T-helper 2 cell treated with Interferon-gamma antibody and Interleukin-4, amounts not matched to agents 5 μg/mL and 100 μg/mL, for 36 hours (primary cell): Measurements from ENCODE around the gene CFAP53.
"Not testable (repeated sequence)": the region's sequence is repeated elsewhere in the genome, so short reads cannot be mapped to it uniquely, and the experiment has no call there.

Experiments
- DNase-seq: peaks from one replicate; pipeline ENCODE4 v3.0.0; 2021; ENCODE audit warnings: low spot score
- H3K27ac Mint-ChIP-seq: one replicate; pipeline ENCODE4 v1.8.0; 2021; ENCODE audit warnings: mild to moderate bottlenecking, mixed read lengths
- H3K27me3 Mint-ChIP-seq: one replicate; pipeline ENCODE4 v1.8.0; 2021; ENCODE audit warnings: low read depth, mixed read lengths
- H3K36me3 Mint-ChIP-seq: one replicate; pipeline ENCODE4 v1.8.0; 2021; ENCODE audit warnings: low read depth, mixed read lengths
- H3K4me1 Mint-ChIP-seq: one replicate; pipeline ENCODE4 v1.8.0; 2021; ENCODE audit warnings: low read depth, mixed read lengths
- H3K4me3 Mint-ChIP-seq: one replicate; pipeline ENCODE4 v1.8.0; 2022; ENCODE audit warnings: mild to moderate bottlenecking, moderate library complexity, mixed read lengths
- H3K9me3 Mint-ChIP-seq: one replicate; pipeline ENCODE4 v1.8.0; 2021; ENCODE audit warnings: mixed read lengths

Gene CFAP53

GRCh38 chr18:50273203-50274043 is 7.1 kb upstream of the CFAP53 start:
- Mint-ChIP-seq H3K27me3 (no peaks in the 10 kb centered on the region), H3K4me3 (no peak overlapping the region), H3K36me3 (peaks cover 66% of the 10 kb centered on the region), H3K27ac (no peak overlapping the region), H3K4me1 (peaks cover 4% of the 10 kb centered on the region), H3K9me3 (no peaks in the 10 kb centered on the region)
- DNase-seq, result no peak

DNA sequence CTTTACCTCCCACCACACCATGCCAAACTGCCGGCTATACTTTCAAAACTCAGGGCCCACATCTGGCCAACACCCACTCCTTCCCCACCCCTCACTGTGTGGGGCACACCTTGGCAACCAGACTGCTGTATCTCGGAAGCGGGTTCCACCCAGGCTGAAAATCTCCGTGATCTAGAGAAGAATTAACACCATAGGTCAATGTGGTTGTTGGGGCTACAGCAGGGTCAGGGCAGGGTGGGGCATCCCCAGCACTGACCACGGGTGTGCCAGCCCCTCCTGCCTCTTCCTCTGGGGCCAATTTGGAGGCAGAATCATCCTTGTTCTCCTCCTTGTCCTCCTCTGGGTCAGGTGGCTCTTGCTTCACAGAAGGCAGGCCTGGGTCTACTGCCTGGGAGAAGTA is 6.3 kb upstream of the CFAP53 start:
- no peak overlapping the region for H3K4me3 Mint-ChIP-seq
- H3K4me1 Mint-ChIP-seq, result peaks cover 3% of the 10 kb centered on the region
- no peaks in the 10 kb centered on the region for H3K9me3 Mint-ChIP-seq
- no peak overlapping the region for H3K27ac Mint-ChIP-seq
- H3K27me3 Mint-ChIP-seq, result no peaks in the 10 kb centered on the region
- no peak for DNase-seq
- H3K36me3 Mint-ChIP-seq, result peaks cover 63% of the 10 kb centered on the region

DNA sequence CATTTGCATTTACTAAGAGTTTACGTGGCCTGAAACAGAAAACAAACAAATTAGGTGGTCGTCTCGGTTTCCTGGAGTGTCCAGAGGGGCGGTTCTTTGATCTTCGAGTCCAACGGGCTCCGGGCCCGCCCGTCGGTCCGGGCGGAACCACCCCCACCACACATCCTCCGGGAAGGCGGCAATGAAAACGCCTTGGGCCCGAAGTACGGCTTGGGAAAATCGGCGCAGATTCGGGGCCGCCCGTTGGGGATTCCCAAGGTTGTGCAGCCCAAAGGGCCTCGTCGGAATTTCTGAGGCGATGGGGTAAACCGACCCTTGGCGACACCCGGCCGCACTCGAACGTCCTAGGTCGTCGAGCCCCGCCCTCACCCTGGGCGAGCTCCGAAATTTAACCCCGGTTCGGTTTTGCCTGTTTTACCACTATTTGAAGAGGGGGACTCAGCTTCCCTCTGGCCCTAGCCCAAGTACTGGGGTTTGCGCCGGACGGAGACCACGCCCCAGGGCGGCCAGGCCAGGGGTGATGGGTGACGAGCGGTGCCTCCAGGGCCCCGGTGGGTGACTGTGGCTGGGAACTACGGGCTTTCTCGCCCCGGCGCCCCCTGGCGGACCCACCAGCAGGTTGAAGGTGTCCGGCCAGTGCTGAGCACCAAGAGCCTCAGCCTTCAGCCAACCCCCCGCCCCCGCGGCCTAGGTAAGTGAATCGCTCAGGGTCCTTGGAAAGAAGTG is 1.9 kb upstream of the CFAP53 start:
- H3K27ac Mint-ChIP-seq, result peak overlapping the region; percentile 56

DNA sequence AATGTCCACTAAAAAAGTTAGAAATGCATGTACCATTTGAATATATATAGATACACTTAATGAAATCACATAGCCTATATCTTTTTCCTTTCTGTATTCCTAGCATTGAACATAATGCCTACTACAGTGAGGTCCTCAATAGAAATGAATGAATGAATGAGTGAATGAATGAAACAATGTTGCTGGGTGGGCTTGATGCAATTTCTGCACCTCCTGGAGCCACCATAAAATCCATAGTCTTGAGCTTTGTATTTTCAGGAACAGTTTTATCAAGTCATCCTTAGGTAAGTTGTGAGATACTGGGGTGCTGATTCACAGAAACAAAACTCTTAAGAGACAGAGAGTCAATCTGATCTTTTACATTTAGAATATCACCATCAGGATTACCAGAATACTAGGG is 3.3 kb downstream of the CFAP53 start:
- Mint-ChIP-seq H3K36me3 (peaks cover 3% of the 10 kb centered on the region), H3K4me1 (peaks cover 13% of the 10 kb centered on the region), H3K4me3 (no peak overlapping the region), H3K27me3 (peaks cover 13% of the 10 kb centered on the region), H3K9me3 (no peaks in the 10 kb centered on the region), H3K27ac (no peak overlapping the region)
- no peak for DNase-seq

More for the DNA sequence above, 1.9 kb upstream of the CFAP53 start:
- Mint-ChIP-seq H3K4me1 (peaks cover 15% of the 10 kb centered on the region), H3K4me3 (peak overlapping the region; percentile 71), H3K36me3 (peaks cover 33% of the 10 kb centered on the region), H3K9me3 (no peaks in the 10 kb centered on the region), H3K27me3 (peaks cover 4% of the 10 kb centered on the region)
- peak; percentile 78 for DNase-seq

GRCh38 chr18:50250935-50251334 is 15.4 kb downstream of the CFAP53 start:
- Mint-ChIP-seq H3K27me3 (peaks cover 10% of the 10 kb centered on the region), H3K4me3 (no peak overlapping the region), H3K9me3 (no peaks in the 10 kb centered on the region), H3K27ac (no peak overlapping the region), H3K36me3 (no peaks in the 10 kb centered on the region), H3K4me1 (peaks cover 8% of the 10 kb centered on the region)
- no peak for DNase-seq

DNA sequence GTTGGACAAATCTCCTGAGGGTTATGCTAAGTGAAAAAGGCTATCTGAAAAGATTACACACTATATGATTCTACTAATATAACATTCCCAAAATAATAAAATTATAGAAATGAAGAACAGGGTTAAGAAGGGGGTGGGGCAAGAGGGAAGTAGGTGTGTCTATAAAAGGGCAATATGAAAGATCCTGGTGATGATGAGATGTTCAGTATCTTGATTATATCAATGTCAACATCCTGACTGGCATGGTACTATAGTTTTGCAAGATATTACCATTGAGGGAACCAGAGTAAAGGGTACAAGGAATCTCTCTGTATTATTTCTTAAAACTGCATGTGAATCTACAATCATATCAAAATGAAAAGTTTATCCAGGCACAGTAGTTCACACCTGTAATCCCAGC is 16.7 kb downstream of the CFAP53 start:
- Mint-ChIP-seq H3K27me3 (peaks cover 8% of the 10 kb centered on the region), H3K9me3 (no peaks in the 10 kb centered on the region), H3K36me3 (no peaks in the 10 kb centered on the region), H3K4me1 (peaks cover 8% of the 10 kb centered on the region), H3K27ac (no peak overlapping the region), H3K4me3 (no peak overlapping the region)
- no peak for DNase-seq

DNA sequence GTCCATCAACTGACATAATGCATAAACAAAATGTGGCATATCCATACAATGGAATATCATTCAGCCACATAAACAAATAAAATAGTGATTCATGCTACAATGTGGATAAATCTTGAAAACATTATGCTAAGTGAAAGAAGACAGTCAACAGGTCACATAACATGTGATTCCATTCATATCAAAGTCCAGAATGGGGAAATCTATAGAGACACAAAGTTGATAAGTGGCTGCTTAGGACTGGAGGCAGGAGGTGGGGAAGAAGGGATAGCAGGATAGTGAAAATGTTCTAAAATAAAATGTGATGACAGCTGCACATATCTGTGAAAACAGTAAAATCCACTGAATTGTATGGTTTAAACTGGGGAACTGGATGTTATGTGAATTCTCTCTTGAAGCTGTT is 18.7 kb downstream of the CFAP53 start:
- Mint-ChIP-seq H3K27ac (no peak overlapping the region), H3K9me3 (peaks cover 5% of the 10 kb centered on the region), H3K4me3 (no peak overlapping the region), H3K36me3 (no peaks in the 10 kb centered on the region), H3K4me1 (peaks cover 8% of the 10 kb centered on the region), H3K27me3 (peaks cover 8% of the 10 kb centered on the region)
- no peak for DNase-seq

- peaks cover 17% of the 10 kb centered on the region for H3K9me3 Mint-ChIP-seq
- not testable (repeated sequence) for H3K27me3 Mint-ChIP-seq, H3K27ac Mint-ChIP-seq, DNase-seq, H3K4me3 Mint-ChIP-seq, H3K4me1 Mint-ChIP-seq, H3K36me3 Mint-ChIP-seq
Observed at GRCh38 chr18:50241768-50242167, 24.5 kb downstream of the CFAP53 start.

GRCh38 chr18:50240080-50240563 is 26.2 kb downstream of the CFAP53 start:
- H3K36me3 Mint-ChIP-seq, result peaks cover 5% of the 10 kb centered on the region
- peaks cover 7% of the 10 kb centered on the region for H3K4me1 Mint-ChIP-seq
- peaks cover 17% of the 10 kb centered on the region for H3K9me3 Mint-ChIP-seq
- H3K4me3 Mint-ChIP-seq, result no peak overlapping the region
- no peak for DNase-seq
- H3K27ac Mint-ChIP-seq, result peak overlapping the region; percentile 34
- no peaks in the 10 kb centered on the region for H3K27me3 Mint-ChIP-seq

GRCh38 chr18:50232419-50232818 is 33.9 kb downstream of the CFAP53 start:
- H3K4me1 Mint-ChIP-seq, result no peaks in the 10 kb centered on the region
- H3K27ac Mint-ChIP-seq, result no peak overlapping the region
- peaks cover 11% of the 10 kb centered on the region for H3K27me3 Mint-ChIP-seq

DNA sequence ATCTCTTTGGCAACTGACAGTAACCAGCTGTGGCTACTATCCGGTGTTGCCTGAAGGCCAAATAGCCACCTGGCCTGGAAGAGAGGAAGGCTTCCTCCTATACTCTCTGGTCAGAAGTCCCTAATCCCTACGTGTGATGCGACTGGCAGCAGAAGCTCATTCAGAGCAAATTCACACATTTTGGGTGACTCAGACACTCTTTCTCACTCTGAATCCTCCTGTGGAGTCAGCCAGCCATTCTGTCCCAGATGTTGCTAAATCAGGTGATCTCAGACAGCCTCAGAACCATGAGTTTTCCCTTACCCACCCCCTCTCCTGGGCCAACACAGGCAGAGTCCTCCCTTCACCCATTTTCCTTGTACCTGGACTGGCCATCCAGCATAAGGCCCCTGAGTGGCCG is 34.7 kb downstream of the CFAP53 start:
- no peak overlapping the region for H3K27ac Mint-ChIP-seq
- H3K4me1 Mint-ChIP-seq, result no peaks in the 10 kb centered on the region
- no peaks in the 10 kb centered on the region for H3K36me3 Mint-ChIP-seq
- DNase-seq, result no peak
- H3K9me3 Mint-ChIP-seq, result no peaks in the 10 kb centered on the region
- no peak overlapping the region for H3K4me3 Mint-ChIP-seq
- H3K27me3 Mint-ChIP-seq, result peaks cover 11% of the 10 kb centered on the region

More at GRCh38 chr18:50232419-50232818, 33.9 kb downstream of the CFAP53 start:
- Mint-ChIP-seq H3K36me3 (no peaks in the 10 kb centered on the region), H3K9me3 (no peaks in the 10 kb centered on the region), H3K4me3 (no peak overlapping the region)
- no peak for DNase-seq

DNA sequence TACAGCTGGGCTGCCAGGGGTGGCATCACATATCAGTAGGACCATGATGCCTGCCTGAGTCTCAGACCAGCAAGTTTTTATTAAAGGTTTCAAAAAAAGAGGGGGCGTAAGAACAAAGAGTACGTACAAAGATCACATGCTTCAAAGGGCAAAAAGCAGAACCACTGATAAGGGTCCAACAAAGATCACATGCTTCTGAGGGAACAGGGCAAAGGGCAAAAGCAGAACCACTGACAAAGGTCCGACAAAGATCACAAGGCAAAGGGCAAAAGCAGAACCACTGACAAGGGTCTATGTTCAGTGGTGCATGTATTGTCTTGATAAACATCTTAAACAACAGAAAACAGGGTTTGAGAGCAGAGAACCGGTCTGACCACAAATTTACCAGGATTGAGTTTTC is 46.0 kb downstream of the CFAP53 start:
- not testable (repeated sequence) for H3K36me3 Mint-ChIP-seq, H3K27ac Mint-ChIP-seq, H3K4me1 Mint-ChIP-seq, H3K4me3 Mint-ChIP-seq, DNase-seq
- Mint-ChIP-seq H3K9me3 (peaks cover 12% of the 10 kb centered on the region), H3K27me3 (peaks cover 24% of the 10 kb centered on the region)

DNA sequence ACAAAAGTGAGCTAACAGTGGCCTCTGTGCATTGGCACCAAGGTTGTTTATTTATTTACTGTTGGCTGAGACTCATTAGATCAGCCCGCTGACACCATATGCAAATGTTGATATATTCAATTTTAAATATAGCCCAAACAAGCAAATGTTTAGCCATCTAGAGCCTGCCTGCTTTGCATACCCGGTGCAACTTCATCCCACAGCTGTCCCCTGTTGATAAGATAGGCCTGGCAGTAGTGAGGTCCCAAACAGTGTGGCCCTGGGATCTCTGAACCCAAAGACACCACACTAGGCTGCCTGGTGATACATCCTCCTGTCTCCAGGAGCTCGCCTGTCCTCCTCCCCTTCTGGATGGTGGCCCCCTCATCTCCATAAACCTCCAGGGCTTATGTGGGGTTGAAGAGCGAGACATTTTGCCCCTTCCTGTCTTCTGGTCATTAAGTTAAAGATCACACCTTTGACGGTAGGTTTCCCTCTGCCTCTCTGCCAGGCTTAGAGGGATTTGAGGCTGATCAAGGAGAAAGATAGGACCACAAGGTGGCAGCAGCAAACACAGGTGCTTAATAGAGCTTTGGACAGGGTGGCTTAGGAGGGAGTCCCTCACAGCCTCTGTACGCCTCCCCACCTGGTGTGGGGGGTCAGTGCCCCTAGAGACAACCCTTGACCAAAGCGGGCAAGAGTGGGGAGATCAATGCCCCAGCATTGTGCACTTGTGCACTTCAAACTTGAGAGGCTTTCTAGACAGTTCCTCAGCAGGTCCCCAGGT is 47.7 kb downstream of the CFAP53 start:
- Mint-ChIP-seq H3K27me3 (peaks cover 22% of the 10 kb centered on the region), H3K4me3 (no peak overlapping the region), H3K36me3 (no peaks in the 10 kb centered on the region), H3K4me1 (no peaks in the 10 kb centered on the region), H3K27ac (no peak overlapping the region), H3K9me3 (peaks cover 12% of the 10 kb centered on the region)
- DNase-seq, result no peak

DNA sequence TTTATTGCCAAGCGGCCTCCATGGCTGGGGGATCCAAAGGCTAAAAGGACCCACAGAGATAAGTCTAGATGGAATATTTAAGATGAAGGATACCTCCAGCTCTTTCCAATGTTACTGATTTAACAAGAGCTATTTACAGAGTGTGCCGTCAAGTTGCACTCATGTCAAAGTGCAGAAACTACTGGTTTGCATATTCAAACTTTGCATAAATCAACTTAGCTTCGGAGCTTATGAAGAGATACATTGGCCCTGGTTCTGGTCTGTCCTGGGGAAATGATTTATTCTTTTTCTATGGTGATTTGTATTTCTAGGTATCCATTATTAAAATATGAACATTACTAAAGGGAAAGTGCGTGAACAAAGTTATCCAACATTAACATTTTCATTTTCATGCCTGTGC is 57.0 kb downstream of the CFAP53 start:
- no peaks in the 10 kb centered on the region for H3K9me3 Mint-ChIP-seq
- no peak overlapping the region for H3K4me3 Mint-ChIP-seq
- no peak for DNase-seq
- H3K4me1 Mint-ChIP-seq, result no peaks in the 10 kb centered on the region
- H3K27ac Mint-ChIP-seq, result no peak overlapping the region
- H3K27me3 Mint-ChIP-seq, result peaks cover 25% of the 10 kb centered on the region
- no peaks in the 10 kb centered on the region for H3K36me3 Mint-ChIP-seq
